Measurements from ENCODE around the gene ZNF358.

ZNF358 gene

GRCh38 chr19:7541475-7541824, 25.5 kb downstream of the ZNF358 start:
- Histone ChIP-seq H3K4ac (ENCODE audit: low read depth, low read length) (no peak overlapping the region), H4K8ac (ENCODE audit: low read depth, low read length) (no peak overlapping the region), H3K4me1 (ENCODE audit: control insufficient read depth, low read depth, low read length) (no peaks in the 10 kb centered on the region), H2BK120ac (ENCODE audit: low read depth, low read length) (no peak overlapping the region), H3K36me3 (ENCODE audit: control insufficient read depth, insufficient read depth, low read length) (peaks cover 2% of the 10 kb centered on the region), H3K18ac (ENCODE audit: low read length) (no peak overlapping the region), H2BK5ac (ENCODE audit: low read length) (no peak overlapping the region), H3K4me3 (ENCODE audit: low read length) (no peak overlapping the region), H3K9ac (ENCODE audit: low read length) (no peak overlapping the region), H3K23ac (ENCODE audit: low read length) (no peak overlapping the region), H3K27me3 (ENCODE audit: insufficient read depth, low read length, poor library complexity) (no peaks in the 10 kb centered on the region), H3K56ac (ENCODE audit: low read length) (no peak overlapping the region), H3K79me1 (ENCODE audit: low read length) (no peaks in the 10 kb centered on the region), H2BK15ac (replicated peaks; ENCODE audit: low read depth) (no peak overlapping the region), H4K5ac (ENCODE audit: low read length) (no peak overlapping the region), H2AK5ac (ENCODE audit: low read length) (no peak overlapping the region), H3K4me2 (ENCODE audit: low read length) (no peak overlapping the region), H3K79me2 (ENCODE audit: control insufficient read depth, insufficient read depth, low read length) (no peaks in the 10 kb centered on the region), H3K27ac (ENCODE audit: low read depth, low read length) (no peak overlapping the region)
- DNase-seq: no peak
- WGBS (ENCODE audit: extremely low coverage, insufficient coverage, low lambda C conversion rate): no CpG with 5 or more reads among the region's 15 CpGs

GRCh38 chr19:7541828-7542443, 26.0 kb downstream of the ZNF358 start:
- H3K56ac ChIP-seq (ENCODE audit: low read length): no peak overlapping the region
- H3K4ac ChIP-seq (ENCODE audit: low read depth, low read length): no peak overlapping the region
- H3K18ac ChIP-seq (ENCODE audit: low read length): no peak overlapping the region
- no peak overlapping the region for H3K4me3 ChIP-seq (ENCODE audit: low read length)
- no peak overlapping the region for H2BK15ac ChIP-seq (replicated peaks; ENCODE audit: low read depth)
- no peaks in the 10 kb centered on the region for H3K4me1 ChIP-seq (ENCODE audit: control insufficient read depth, low read depth, low read length)
- H3K27me3 ChIP-seq (ENCODE audit: insufficient read depth, low read length, poor library complexity): no peaks in the 10 kb centered on the region
- no peak overlapping the region for H2AK5ac ChIP-seq (ENCODE audit: low read length)
- H3K23ac ChIP-seq (ENCODE audit: low read length): no peak overlapping the region
- no CpG with 5 or more reads among the region's 11 CpGs for WGBS (ENCODE audit: extremely low coverage, insufficient coverage, low lambda C conversion rate)
- H3K4me2 ChIP-seq (ENCODE audit: low read length): no peak overlapping the region
- no peak overlapping the region for H3K9ac ChIP-seq (ENCODE audit: low read length)
- no peak overlapping the region for H4K5ac ChIP-seq (ENCODE audit: low read length)
- no peak overlapping the region for H2BK5ac ChIP-seq (ENCODE audit: low read length)
- H3K79me1 ChIP-seq (ENCODE audit: low read length): no peaks in the 10 kb centered on the region
- no peak overlapping the region for H3K27ac ChIP-seq (ENCODE audit: low read depth, low read length)
- peak; percentile 19 for DNase-seq
- H2BK120ac ChIP-seq (ENCODE audit: low read depth, low read length): no peak overlapping the region
- H3K36me3 ChIP-seq (ENCODE audit: control insufficient read depth, insufficient read depth, low read length): peaks cover 2% of the 10 kb centered on the region
- H4K8ac ChIP-seq (ENCODE audit: low read depth, low read length): no peak overlapping the region
- H3K79me2 ChIP-seq (ENCODE audit: control insufficient read depth, insufficient read depth, low read length): no peaks in the 10 kb centered on the region

- DNase-seq: no peak
- Histone ChIP-seq H3K18ac (ENCODE audit: low read length) (no peak overlapping the region), H3K27me3 (ENCODE audit: insufficient read depth, low read length, poor library complexity) (no peaks in the 10 kb centered on the region), H3K79me1 (ENCODE audit: low read length) (no peaks in the 10 kb centered on the region), H3K36me3 (ENCODE audit: control insufficient read depth, insufficient read depth, low read length) (peaks cover 2% of the 10 kb centered on the region), H4K5ac (ENCODE audit: low read length) (no peak overlapping the region), H2BK5ac (ENCODE audit: low read length) (no peak overlapping the region), H4K8ac (ENCODE audit: low read depth, low read length) (no peak overlapping the region), H2AK5ac (ENCODE audit: low read length) (no peak overlapping the region), H2BK120ac (ENCODE audit: low read depth, low read length) (no peak overlapping the region), H3K4me2 (ENCODE audit: low read length) (no peak overlapping the region), H3K9ac (ENCODE audit: low read length) (no peak overlapping the region), H2BK15ac (replicated peaks; ENCODE audit: low read depth) (no peak overlapping the region), H3K4me1 (ENCODE audit: control insufficient read depth, low read depth, low read length) (no peaks in the 10 kb centered on the region), H3K23ac (ENCODE audit: low read length) (no peak overlapping the region), H3K4ac (ENCODE audit: low read depth, low read length) (no peak overlapping the region), H3K4me3 (ENCODE audit: low read length) (no peak overlapping the region), H3K27ac (ENCODE audit: low read depth, low read length) (no peak overlapping the region), H3K56ac (ENCODE audit: low read length) (no peak overlapping the region), H3K79me2 (ENCODE audit: control insufficient read depth, insufficient read depth, low read length) (no peaks in the 10 kb centered on the region)
- no CpG with 5 or more reads among the region's 24 CpGs for WGBS (ENCODE audit: extremely low coverage, insufficient coverage, low lambda C conversion rate)
Measured at GRCh38 chr19:7542556-7543348, 26.8 kb downstream of the ZNF358 start.

GRCh38 chr19:7544626-7545025, 28.7 kb downstream of the ZNF358 start:
- Histone ChIP-seq H2BK15ac (replicated peaks; ENCODE audit: low read depth) (no peak overlapping the region), H4K5ac (ENCODE audit: low read length) (no peak overlapping the region), H3K27ac (ENCODE audit: low read depth, low read length) (no peak overlapping the region), H2AK5ac (ENCODE audit: low read length) (no peak overlapping the region), H2BK120ac (ENCODE audit: low read depth, low read length) (no peak overlapping the region), H3K18ac (ENCODE audit: low read length) (no peak overlapping the region), H3K9ac (ENCODE audit: low read length) (no peak overlapping the region), H3K79me1 (ENCODE audit: low read length) (no peaks in the 10 kb centered on the region), H3K27me3 (ENCODE audit: insufficient read depth, low read length, poor library complexity) (no peaks in the 10 kb centered on the region), H3K4me1 (ENCODE audit: control insufficient read depth, low read depth, low read length) (no peaks in the 10 kb centered on the region), H3K56ac (ENCODE audit: low read length) (no peak overlapping the region), H2BK5ac (ENCODE audit: low read length) (no peak overlapping the region), H3K4ac (ENCODE audit: low read depth, low read length) (no peak overlapping the region), H3K4me3 (ENCODE audit: low read length) (no peak overlapping the region), H4K8ac (ENCODE audit: low read depth, low read length) (no peak overlapping the region), H3K36me3 (ENCODE audit: control insufficient read depth, insufficient read depth, low read length) (peaks cover 2% of the 10 kb centered on the region), H3K23ac (ENCODE audit: low read length) (no peak overlapping the region), H3K4me2 (ENCODE audit: low read length) (no peak overlapping the region), H3K79me2 (ENCODE audit: control insufficient read depth, insufficient read depth, low read length) (no peaks in the 10 kb centered on the region)
- no peak for DNase-seq
- no CpG with 5 or more reads among the region's 3 CpGs for WGBS (ENCODE audit: extremely low coverage, insufficient coverage, low lambda C conversion rate)

- H3K79me2 ChIP-seq (ENCODE audit: control insufficient read depth, insufficient read depth, low read length): no peaks in the 10 kb centered on the region
- H4K5ac ChIP-seq (ENCODE audit: low read length): no peak overlapping the region
- no peaks in the 10 kb centered on the region for H3K27me3 ChIP-seq (ENCODE audit: insufficient read depth, low read length, poor library complexity)
- H2BK5ac ChIP-seq (ENCODE audit: low read length): no peak overlapping the region
- DNase-seq: no peak
- no peak overlapping the region for H3K4ac ChIP-seq (ENCODE audit: low read depth, low read length)
- no peak overlapping the region for H3K23ac ChIP-seq (ENCODE audit: low read length)
- H3K18ac ChIP-seq (ENCODE audit: low read length): no peak overlapping the region
- H2BK15ac ChIP-seq (replicated peaks; ENCODE audit: low read depth): no peak overlapping the region
- peaks cover 2% of the 10 kb centered on the region for H3K36me3 ChIP-seq (ENCODE audit: control insufficient read depth, insufficient read depth, low read length)
- no peak overlapping the region for H3K56ac ChIP-seq (ENCODE audit: low read length)
- WGBS (ENCODE audit: extremely low coverage, insufficient coverage, low lambda C conversion rate): no CpG with 5 or more reads among the region's 8 CpGs
- no peak overlapping the region for H3K27ac ChIP-seq (ENCODE audit: low read depth, low read length)
- H2AK5ac ChIP-seq (ENCODE audit: low read length): no peak overlapping the region
- no peak overlapping the region for H3K4me3 ChIP-seq (ENCODE audit: low read length)
- H3K79me1 ChIP-seq (ENCODE audit: low read length): no peaks in the 10 kb centered on the region
- no peak overlapping the region for H3K4me2 ChIP-seq (ENCODE audit: low read length)
- no peaks in the 10 kb centered on the region for H3K4me1 ChIP-seq (ENCODE audit: control insufficient read depth, low read depth, low read length)
- no peak overlapping the region for H3K9ac ChIP-seq (ENCODE audit: low read length)
- H2BK120ac ChIP-seq (ENCODE audit: low read depth, low read length): no peak overlapping the region
- H4K8ac ChIP-seq (ENCODE audit: low read depth, low read length): no peak overlapping the region
Measured at GRCh38 chr19:7545300-7545699, 29.4 kb downstream of the ZNF358 start.
